PC-3 (cell line): ENCODE data around the gene MAP2K2. TPM values are rescaled to one million over a fixed set of nuclear protein-coding genes. Genes with fewer than 3 reads are reported as not detected.

ENCODE experiments used
- ATAC-seq: fragments of 200-7000 bp; cut with Tn5 transposase; 2 replicates; pipeline ENCODE4 v1.9.1; 2020; ENCODE audit warnings: mild to moderate bottlenecking, moderate library complexity
- BruUV-seq: library from RNA; stranded (reverse); fragments of 400-500 nt; replicated peaks from 2 replicates; lab custom pipeline; 2021; lab: Mats Ljungman, UMichigan
- CTCF ChIA-PET: fragments of 300-600 bp; sonication (Branson Sonifier 250); formaldehyde crosslinking; loops from one replicate; lab custom pipeline; 2022; ENCODE audit warnings: antibody characterized with exemption; lab: Charles Lee
- POLR2A ChIA-PET: fragments of 300-600 bp; sonication (Branson Sonifier 250); formaldehyde crosslinking; loops from one replicate; lab custom pipeline; 2022; ENCODE audit warnings: antibody characterized with exemption; ENCODE audit not compliant: unreplicated experiment; lab: Charles Lee
- DNase-seq: peaks from one replicate; pipeline ENCODE4 v3.0.0-alpha.2; 2015
- H2AFZ ChIP-seq: fragments of 300-600 bp; sonication (generic); 2 replicates; pipeline ENCODE4 v1.6.0; 2016; ENCODE audit warnings: antibody characterized with exemption, low read length
- H3F3A ChIP-seq: fragments of 300-600 bp; sonication (generic); one replicate; pipeline ENCODE4 v1.6.0; 2017; ENCODE audit warnings: antibody characterized with exemption, low read length, control low read depth, mild to moderate bottlenecking; ENCODE audit not compliant: unreplicated experiment
- H3K27ac ChIP-seq: fragments of 300-600 bp; sonication (generic); 2 replicates; pipeline ENCODE4 v1.5.1; 2016; ENCODE audit warnings: mild to moderate bottlenecking, low read length
- H3K27me3 ChIP-seq: fragments of 300-600 bp; sonication (generic); 2 replicates; pipeline ENCODE4 v1.6.1; 2016; ENCODE audit warnings: low read length, mixed read lengths
- H3K36me3 ChIP-seq: fragments of 300-600 bp; sonication (generic); 2 replicates; pipeline ENCODE4 v1.6.1; 2016; ENCODE audit warnings: low read depth, mixed run types, low read length, mixed read lengths
- H3K4me1 ChIP-seq: fragments of 300-600 bp; sonication (generic); 2 replicates; pipeline ENCODE4 v1.5.1; 2016; ENCODE audit warnings: low read length; ENCODE audit not compliant: insufficient read depth
- H3K4me2 ChIP-seq: fragments of 300-600 bp; sonication (generic); 2 replicates; pipeline ENCODE4 v1.6.0; 2016; ENCODE audit warnings: low read length
- H3K4me3 ChIP-seq: fragments of 300-600 bp; sonication (generic); 2 replicates; pipeline ENCODE4 v1.5.1; 2016; ENCODE audit warnings: mild to moderate bottlenecking, low read length, mixed read lengths
- H3K79me2 ChIP-seq: fragments of 300-600 bp; sonication (generic); 2 replicates; pipeline ENCODE4 v1.6.1; 2017; ENCODE audit warnings: low read length, mixed read lengths
- H3K9ac ChIP-seq: fragments of 300-600 bp; sonication (generic); 2 replicates; pipeline ENCODE4 v1.6.0; 2016; ENCODE audit warnings: mild to moderate bottlenecking, low read length
- H3K9me2 ChIP-seq: fragments of 300-600 bp; sonication (generic); replicated peaks from 2 replicates; pipeline ENCODE4 v1.6.1; 2016; ENCODE audit warnings: mixed run types, low read length, mixed read lengths
- H3K9me3 ChIP-seq: fragments of 300-600 bp; sonication (generic); 2 replicates; pipeline ENCODE4 v1.6.1; 2016; ENCODE audit warnings: low read length, mixed read lengths
- H4K20me1 ChIP-seq: fragments of 300-600 bp; sonication (generic); 2 replicates; pipeline ENCODE4 v1.6.1; 2016; ENCODE audit warnings: low read length, mixed read lengths
- CTCF ChIP-seq: fragments of 300-600 bp; sonication (generic); conservative IDR thresholded peaks from 2 replicates; pipeline ENCODE4 v1.5.1; 2017; ENCODE audit warnings: antibody characterized with exemption, low read depth, mild to moderate bottlenecking, low read length
- EZH2 ChIP-seq: fragments of 300-600 bp; sonication (generic); IDR thresholded peaks from one replicate; pipeline ENCODE4 v1.6.1; 2017; ENCODE audit warnings: antibody characterized with exemption, mild to moderate bottlenecking, low read length; ENCODE audit not compliant: unreplicated experiment
- EZH2phosphoT487 ChIP-seq: fragments of 300-600 bp; sonication (generic); IDR thresholded peaks from 2 replicates; pipeline ENCODE4 v1.6.1; 2018; ENCODE audit warnings: mild to moderate bottlenecking, antibody characterized with exemption, low read length, borderline replicate concordance
- intact Hi-C: fragments of 100-400 bp; cut with micrococcal nuclease; formaldehyde crosslinking; loops from 2 replicates; pipeline ENCODE4 v1.9.0; 2023
- total RNA-seq: library from RNA; depleted of rRNA; stranded (reverse); fragments of >200 nt; gene quantifications from 2 replicates; pipeline ENCODE4 v1.2.3, GENCODE V29; 2014

The MAP2K2 gene
- total RNA-seq, 1 experiment from 2014 or later = 229 TPM

GRCh38 chr19:4053423-4054324, 70.2 kb downstream of the MAP2K2 start:
- no peak overlapping the region for H3K4me3 ChIP-seq
- intact Hi-C loops = no loop called here
- no peak for ATAC-seq
- H3K9me2 ChIP-seq = no peaks in the 10 kb centered on the region
- ChIA-PET CTCF (no interaction called here), POLR2A (no interaction called here)
- no TSS peak for BruUV-seq
- peaks cover 33% of the 10 kb centered on the region for H3K4me1 ChIP-seq
- H3K4me2 ChIP-seq = peak overlapping the region; percentile 50
- no peak for DNase-seq
- H3K36me3 ChIP-seq = peaks cover 9% of the 10 kb centered on the region
- H3K27me3 ChIP-seq = no peaks in the 10 kb centered on the region
- no peaks in the 10 kb centered on the region for H3K9me3 ChIP-seq
- H3K27ac ChIP-seq = peak overlapping the region; percentile 99
- no peaks in the 10 kb centered on the region for H3F3A ChIP-seq
- no peak overlapping the region for H2AFZ ChIP-seq
- no peak overlapping the region for H3K9ac ChIP-seq
- peaks cover 5% of the 10 kb centered on the region; the same call in 1 of the 2 replicates for H4K20me1 ChIP-seq
- TF ChIP-seq EZH2phosphoT487 (no peak), EZH2 (no peak), CTCF (no peak)
- H3K79me2 ChIP-seq = peaks cover 89% of the 10 kb centered on the region

- no peaks in the 10 kb centered on the region for H3K9me2 ChIP-seq
- ChIA-PET POLR2A (interaction anchor here (0.6 kb wide), 2 partner anchors 10 to 13 kb away, joined by 3 to 4 read pairs; partner anchors contain the start of gene ZBTB7A), CTCF (no interaction called here)
- TF ChIP-seq CTCF (no peak), EZH2 (no peak), EZH2phosphoT487 (no peak)
- H4K20me1 ChIP-seq = peaks cover 5% of the 10 kb centered on the region; the same call in 1 of the 2 replicates
- TSS peak; percentile 41 for BruUV-seq
- H3K9me3 ChIP-seq = no peaks in the 10 kb centered on the region
- no peak overlapping the region for H3K4me3 ChIP-seq
- H3K79me2 ChIP-seq = peaks cover 89% of the 10 kb centered on the region
- H3K27me3 ChIP-seq = no peaks in the 10 kb centered on the region
- intact Hi-C loops = no loop called here
- peaks cover 9% of the 10 kb centered on the region for H3K36me3 ChIP-seq
- peak overlapping the region; percentile 93 for H3K9ac ChIP-seq
- ATAC-seq (peak; percentile 39), DNase-seq (peak; percentile 23)
- peaks cover 27% of the 10 kb centered on the region for H3K4me1 ChIP-seq
- no peak overlapping the region for H2AFZ ChIP-seq
- no peaks in the 10 kb centered on the region for H3F3A ChIP-seq
- peak overlapping the region; percentile 50 for H3K4me2 ChIP-seq
- H3K27ac ChIP-seq = peak overlapping the region; percentile 99
Measured at GRCh38 chr19:4052993-4053422, 70.9 kb downstream of the MAP2K2 start.
